Transverse colon (tissue), 3 donors: ENCODE measurements around the gene TRIM29.

Source experiments
- CTCF ChIP-seq, 5 experiments: fragments of 200-600 bp in 3 of 5; fragments of 450-650 bp in 2 of 5; sonication (generic) in 3 of 5; IDR thresholded peaks; 1 replicate in 2 of 5; 2 replicates in 3 of 5; pipeline ENCODE4 v1.5.1; 2016 to 2017; ENCODE audit warnings: antibody characterized with exemption in 5 of 5, inconsistent platforms in 3 of 5, mild to moderate bottlenecking in 2 of 5, moderate library complexity in 1 of 5
- EP300 ChIP-seq: sonication (generic); formaldehyde crosslinking; IDR thresholded peaks from one replicate; pipeline ENCODE4 v1.6.1; 2017; ENCODE audit warnings: antibody characterized with exemption, low read depth
- POLR2A ChIP-seq: fragments of 450-650 bp; IDR thresholded peaks from one replicate; pipeline ENCODE4 v1.6.1; 2016; ENCODE audit warnings: antibody characterized with exemption, mild to moderate bottlenecking, moderate library complexity

GRCh38 chr11:120182790-120183491 lies 45.0 kb upstream of the TRIM29 start:
- peak; percentile 18 to 66 (median 48) for TF ChIP-seq CTCF (IDR thresholded peaks at IDR 0.05)
- TF ChIP-seq POLR2A, result no peak
- no peak for TF ChIP-seq EP300
